Erythroblast (primary cell): ENCODE measurements around the gene ARF3.

Source experiments
- DNase-seq, 2 experiments: peaks; one replicate each; lab custom pipeline; 2025; lab: John Stamatoyannopoulos, UW
- GATA1 ChIP-seq: IDR thresholded peaks from 2 replicates; pipeline ENCODE4 v1.6.1; 2011; ENCODE audit warnings: low read depth, mild to moderate bottlenecking, control low read depth, low read length, moderate library complexity
- POLR2A ChIP-seq: IDR thresholded peaks from 2 replicates; pipeline ENCODE4 v1.6.1; 2011; ENCODE audit warnings: mild to moderate bottlenecking, low read length

The ARF3 gene

GRCh38 chr12:48990552-48990951 lies 33.3 kb upstream of the ARF3 start:
- TF ChIP-seq GATA1 (no peak), POLR2A (no peak)

GRCh38 chr12:48988030-48988649 lies 30.9 kb upstream of the ARF3 start:
- peak; percentile 63 to 81 for DNase-seq
- TF ChIP-seq GATA1 (no peak), POLR2A (no peak)

More at GRCh38 chr12:48990552-48990951, 33.3 kb upstream of the ARF3 start:
- DNase-seq: no peak

- DNase-seq: no peak
- TF ChIP-seq GATA1 (no peak), POLR2A (no peak)
These were observed 29.5 kb upstream of the ARF3 start for GRCh38 chr12:48986720-48987291.

- TF ChIP-seq GATA1 (no peak), POLR2A (no peak)
These were observed 28.6 kb upstream of the ARF3 start for GRCh38 chr12:48985901-48986300.

GRCh38 chr12:48985475-48985897 lies 28.2 kb upstream of the ARF3 start:
- DNase-seq: no peak
- no peak for TF ChIP-seq POLR2A
- no peak for TF ChIP-seq GATA1

More at GRCh38 chr12:48985901-48986300, 28.6 kb upstream of the ARF3 start:
- DNase-seq: no peak

- no peak for TF ChIP-seq POLR2A
- no peak for DNase-seq
These were observed 25.3 kb upstream of the ARF3 start for GRCh38 chr12:48982397-48983080.

GRCh38 chr12:48981757-48982157 lies 24.5 kb upstream of the ARF3 start:
- no peak for DNase-seq
- TF ChIP-seq GATA1 (no peak), POLR2A (no peak)

- TF ChIP-seq GATA1 (no peak), POLR2A (no peak)
- DNase-seq: peak; percentile 24 to 34
These were observed 23.9 kb upstream of the ARF3 start for GRCh38 chr12:48980953-48981756.

- peak; percentile 23 to 34 for DNase-seq
- TF ChIP-seq GATA1 (no peak), POLR2A (no peak)
These were observed 23.2 kb upstream of the ARF3 start for GRCh38 chr12:48980389-48980952.

- TF ChIP-seq POLR2A: no peak
- no peak for TF ChIP-seq GATA1
- no peak for DNase-seq
These were observed 22.5 kb upstream of the ARF3 start for GRCh38 chr12:48979602-48980388.

- no peak for DNase-seq
- no peak for TF ChIP-seq GATA1
- TF ChIP-seq POLR2A: no peak
These were observed 21.7 kb upstream of the ARF3 start for GRCh38 chr12:48978741-48979601.

GRCh38 chr12:48978291-48978740 lies 21.0 kb upstream of the ARF3 start, which contains the start of gene WNT1:
Gene WNT1, plus strand, starts transcription at chr12:48978322. Its CDS starts 329 bp downstream, at chr12:48978651.
- no peak for TF ChIP-seq POLR2A
- TF ChIP-seq GATA1: no peak
- no peak for DNase-seq
